ENCODE data around the gene FSD1.
"Not testable (repeated sequence)": the region's sequence is repeated elsewhere in the genome, so short reads cannot be mapped to it uniquely, and the experiment has no call there.

FSD1 gene

GRCh38 chr19:4284974-4285373, 19.4 kb upstream of the FSD1 start:
- DNase-seq (ENCODE audit: low spot score), result no peak

GRCh38 chr19:4286141-4286540, 18.3 kb upstream of the FSD1 start:
- not testable (repeated sequence) for DNase-seq (ENCODE audit: low spot score)

DNA sequence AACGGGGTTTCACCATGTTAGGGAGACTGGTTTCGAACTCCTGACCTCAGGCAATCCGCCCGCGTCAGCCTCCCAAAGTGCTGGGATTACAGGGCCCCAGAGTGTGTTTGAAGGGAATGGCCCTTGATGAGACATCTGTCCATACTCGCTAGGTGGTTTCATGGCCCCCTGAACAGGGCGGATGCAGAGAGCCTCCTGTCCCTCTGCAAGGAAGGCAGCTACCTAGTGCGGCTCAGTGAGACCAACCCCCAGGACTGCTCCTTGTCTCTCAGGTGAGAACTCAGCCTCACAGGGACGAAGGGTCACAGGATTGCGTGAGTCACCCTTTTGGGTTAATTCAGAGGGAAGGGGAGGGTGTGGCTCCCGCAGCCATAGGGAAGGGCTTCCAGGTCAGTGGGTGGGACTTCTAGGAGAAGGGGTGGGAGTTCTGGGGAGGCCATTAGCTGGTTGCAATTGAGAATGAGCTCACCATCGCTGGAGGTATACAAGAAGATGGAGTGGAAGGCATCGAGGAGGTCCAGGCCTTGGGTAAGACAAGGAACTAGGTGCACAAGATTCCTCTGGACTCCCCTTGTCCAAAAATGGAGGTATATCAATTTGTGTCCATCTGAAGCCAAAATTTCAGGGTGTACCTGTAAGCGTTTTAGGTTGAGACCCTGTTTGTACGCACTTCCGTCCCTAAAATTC, 16.2 kb upstream of the FSD1 start:
- DNase-seq (ENCODE audit: low spot score), result no peak

GRCh38 chr19:4291184-4291732, 13.1 kb upstream of the FSD1 start:
- no peak for DNase-seq (ENCODE audit: low spot score)

GRCh38 chr19:4292515-4292914, 11.9 kb upstream of the FSD1 start:
- no peak for DNase-seq (ENCODE audit: low spot score)

GRCh38 chr19:4294389-4294788, 10.0 kb upstream of the FSD1 start:
- DNase-seq (ENCODE audit: low spot score), result no peak

DNA sequence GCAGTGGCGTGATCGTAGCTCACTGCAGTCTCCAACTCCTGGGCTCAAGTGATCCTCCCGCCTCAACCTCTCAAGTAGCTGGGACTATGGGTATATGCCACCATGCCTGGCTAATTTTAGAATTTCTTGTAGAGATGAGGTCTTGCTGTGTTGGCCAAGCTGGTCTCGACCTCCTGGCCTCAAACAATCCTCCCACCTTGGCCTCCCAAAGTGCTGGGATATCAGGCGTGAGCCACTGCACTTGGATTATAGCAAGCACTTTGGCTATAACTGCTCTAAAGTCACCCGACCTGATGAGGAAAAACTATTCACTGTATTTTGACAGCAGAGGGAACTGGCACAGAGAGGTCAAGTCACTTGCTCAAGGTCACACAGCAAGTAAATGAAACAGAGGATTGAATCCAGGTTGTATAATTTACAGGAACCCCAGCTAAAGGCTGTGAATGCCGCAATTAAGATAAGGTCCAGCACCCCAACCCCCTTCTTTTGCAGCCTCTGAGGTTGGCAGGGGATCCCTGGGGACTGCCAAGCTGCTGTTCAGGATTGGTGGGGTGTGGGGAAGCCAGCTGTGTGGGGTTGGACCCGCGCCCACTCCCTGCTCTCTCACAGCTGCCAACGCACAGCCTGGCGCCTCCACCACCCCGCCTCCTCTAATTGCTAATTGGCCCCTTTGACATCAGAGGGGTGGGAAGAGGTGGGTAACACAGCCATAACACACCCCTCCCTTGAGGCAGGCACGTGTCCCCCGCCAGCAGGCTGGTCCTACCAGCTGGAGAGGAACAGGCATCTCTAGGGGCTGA, 8.2 kb upstream of the FSD1 start:
- no peak for DNase-seq (ENCODE audit: low spot score)

DNA sequence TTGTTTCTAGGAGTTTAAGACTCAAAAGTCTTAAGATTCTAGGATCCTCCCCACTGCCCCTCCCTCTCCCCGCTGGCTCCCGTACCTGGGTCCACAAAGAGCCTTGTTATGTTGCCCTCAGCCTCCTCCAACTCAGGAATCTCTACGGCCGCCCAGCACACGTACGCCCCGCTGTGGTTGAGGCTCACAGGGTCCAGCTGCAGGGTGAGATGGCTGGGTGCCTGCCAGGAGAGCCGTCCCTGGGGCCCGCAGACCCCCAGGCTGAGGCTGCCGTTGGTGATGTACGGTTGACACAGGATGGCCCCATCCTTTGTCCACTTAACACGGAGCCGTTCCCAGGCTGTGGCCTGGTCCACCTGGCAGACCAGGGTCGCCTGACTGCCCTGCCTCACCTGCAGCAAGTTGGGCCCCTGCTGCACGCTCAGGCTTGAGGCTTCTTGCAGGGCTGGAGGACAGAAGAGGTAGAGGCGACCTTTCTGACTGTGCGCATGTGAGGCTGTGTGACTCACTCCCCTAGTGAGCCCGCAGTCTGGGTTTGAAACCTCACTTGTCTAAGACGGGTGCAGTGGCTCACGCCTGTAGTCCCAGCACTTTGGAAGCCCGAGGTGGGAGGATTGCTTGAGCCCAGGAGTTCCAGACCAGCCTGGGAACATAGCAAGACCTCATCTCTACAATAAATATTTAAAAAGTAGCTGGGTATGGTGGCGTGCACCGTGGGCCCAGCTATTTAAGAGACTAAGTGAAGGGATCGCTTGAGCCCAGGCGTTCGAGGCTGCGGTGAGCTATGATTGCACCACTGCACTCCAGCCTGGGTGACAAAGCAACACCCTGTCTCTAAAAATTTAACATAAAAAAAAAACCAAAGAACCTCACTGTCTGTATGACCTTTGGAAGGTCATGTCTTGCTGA, 6.2 kb upstream of the FSD1 start:
- no peak for DNase-seq (ENCODE audit: low spot score)

GRCh38 chr19:4298810-4299550, 5.4 kb upstream of the FSD1 start:
- DNase-seq (ENCODE audit: low spot score), result no peak

GRCh38 chr19:4300589-4300988, 3.8 kb upstream of the FSD1 start:
- DNase-seq (ENCODE audit: low spot score), result no peak

DNA sequence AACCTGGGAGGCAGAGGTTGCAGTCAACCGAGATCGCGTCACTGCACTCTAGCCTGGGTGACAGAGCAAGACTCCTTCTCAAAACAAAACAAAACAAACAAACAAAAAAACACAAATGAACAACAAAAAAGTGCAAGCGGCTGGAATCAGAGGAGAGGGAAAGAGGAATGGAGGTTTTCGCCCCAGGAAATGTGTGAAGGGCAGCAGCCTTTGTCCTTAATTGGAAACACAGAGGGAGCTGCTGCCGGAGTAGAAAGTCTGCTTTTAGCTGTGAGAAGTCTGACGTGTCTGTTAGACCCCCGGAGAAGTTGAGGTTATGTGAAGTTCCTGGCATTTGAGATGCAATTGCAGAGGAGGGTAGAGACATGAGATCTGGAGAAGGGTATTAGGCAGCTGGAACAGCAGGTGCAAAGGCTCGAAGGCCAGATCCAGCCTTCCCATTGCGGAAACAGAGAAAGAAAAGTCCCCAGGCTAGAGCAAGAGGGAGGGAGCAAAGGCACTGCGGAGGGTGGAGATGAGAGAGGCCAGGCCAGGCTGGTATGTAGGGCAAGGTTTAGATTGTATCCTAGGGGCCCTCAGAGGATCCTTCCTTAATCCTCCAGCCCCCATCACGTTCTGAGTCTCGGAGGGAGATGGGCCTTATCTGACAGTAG, 2.7 kb upstream of the FSD1 start:
- no peak for DNase-seq (ENCODE audit: low spot score)

DNA sequence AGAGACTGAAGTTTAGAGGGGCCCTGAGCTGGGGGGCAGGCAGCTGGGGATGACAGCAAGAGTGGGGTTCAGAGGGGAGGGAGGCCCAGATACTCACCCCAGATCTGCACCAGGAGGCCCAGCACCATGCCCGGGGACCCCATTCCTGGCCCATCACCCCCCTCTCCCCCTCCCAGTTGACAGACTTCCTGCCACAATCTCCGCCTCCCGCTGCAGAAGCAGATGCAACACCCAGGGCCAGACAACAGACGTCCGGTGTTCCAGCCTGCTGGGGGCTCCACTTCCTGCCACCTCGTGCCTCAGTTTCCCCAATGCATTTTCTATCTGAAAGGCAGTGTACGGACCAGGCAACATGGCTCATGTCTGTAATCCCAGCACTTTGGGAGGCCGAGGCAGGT, 2.2 kb upstream of the FSD1 start, which contains the start of gene TMIGD2:
Gene TMIGD2, minus strand, starts transcription at position 147 of the 398 bp plus-strand sequence. Its CDS starts 4 bp downstream, at position 143.
- DNase-seq (ENCODE audit: low spot score), result no peak

GRCh38 chr19:4303819-4304537, 420 bp upstream of the FSD1 start:
- no peak for DNase-seq (ENCODE audit: low spot score)

DNA sequence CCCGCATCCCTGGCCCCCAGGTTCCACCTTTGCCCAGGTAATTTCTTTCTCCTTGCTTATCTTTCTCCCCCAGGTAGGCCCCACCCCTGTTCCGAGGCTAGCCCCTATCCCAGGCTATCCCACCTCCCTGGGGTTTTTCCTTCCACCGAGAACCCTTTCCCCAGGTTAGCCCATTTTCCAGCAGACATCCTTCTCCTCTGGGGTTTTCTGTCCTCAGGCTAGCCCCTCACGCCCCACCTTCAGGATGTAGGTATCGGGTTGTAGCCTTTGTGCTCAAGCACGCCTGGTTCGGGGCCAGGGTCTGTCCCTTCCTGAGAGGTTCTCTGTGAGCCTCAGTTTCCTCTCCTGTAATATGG, 837 bp downstream of the FSD1 start:
- DNase-seq (ENCODE audit: low spot score), result no peak

DNA sequence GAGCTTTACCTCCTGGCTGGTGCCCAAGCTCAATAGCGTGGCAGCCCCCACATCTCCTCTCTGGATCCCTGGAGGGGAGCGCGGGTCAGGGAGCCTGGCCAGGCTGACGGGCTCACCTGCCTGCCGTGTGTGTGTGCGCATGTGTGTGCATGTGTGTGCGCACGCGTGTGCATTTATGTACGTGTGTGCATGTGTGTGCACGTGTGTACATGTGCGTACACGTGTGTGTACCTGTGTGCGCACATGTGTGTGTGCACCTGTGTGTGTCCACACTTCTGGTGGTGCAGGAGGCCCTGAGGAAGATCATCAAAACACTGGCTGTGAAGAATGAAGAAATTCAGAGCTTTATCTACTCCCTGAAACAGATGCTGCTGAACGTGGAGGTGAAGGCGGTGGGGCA, 1.3 kb downstream of the FSD1 start:
- DNase-seq (ENCODE audit: low spot score), result no peak

DNA sequence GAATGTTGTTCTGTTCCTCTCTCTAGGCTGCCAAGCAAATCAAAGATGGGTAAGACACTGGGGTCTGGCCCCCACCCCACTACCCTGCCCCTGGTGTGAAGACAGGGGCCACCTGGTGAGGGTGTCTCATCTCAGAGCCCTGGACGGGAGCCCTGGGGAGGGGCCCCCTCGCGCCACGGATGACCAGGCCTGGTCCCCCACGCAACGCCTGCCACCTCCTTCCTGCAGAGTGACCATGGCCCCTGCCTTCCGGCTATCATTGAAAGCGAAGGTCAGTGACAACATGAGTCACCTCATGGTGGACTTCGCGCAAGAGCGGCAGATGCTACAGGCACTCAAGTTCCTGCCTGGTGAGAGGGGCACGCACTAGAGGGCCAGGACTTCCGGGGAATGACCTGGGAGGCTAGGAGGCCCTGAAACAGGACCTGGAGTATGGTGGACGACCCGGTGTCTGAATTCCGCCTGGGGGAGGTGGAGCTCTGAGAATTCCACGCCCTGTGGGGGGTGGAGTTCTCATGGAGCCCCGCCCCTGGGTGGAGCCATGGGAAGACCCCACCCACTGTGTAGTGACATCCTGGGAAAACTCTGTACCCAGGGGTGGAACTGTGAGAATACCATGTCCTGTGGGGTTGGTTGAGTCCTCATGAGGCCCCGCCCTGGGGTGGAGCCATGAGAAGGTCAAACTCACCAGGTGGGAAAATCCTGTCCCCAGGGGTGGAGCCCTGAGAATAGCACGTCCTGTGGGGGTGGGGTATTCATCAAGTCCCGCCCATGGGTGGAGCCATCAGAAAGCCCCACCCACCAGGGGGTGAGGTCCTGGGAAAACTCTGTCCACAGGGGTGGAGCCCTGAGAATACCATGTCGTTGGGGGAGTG, 6.1 kb downstream of the FSD1 start:
- peak; percentile 21 for DNase-seq (ENCODE audit: low spot score)

GRCh38 chr19:4313847-4314490, 9.6 kb downstream of the FSD1 start:
- DNase-seq (ENCODE audit: low spot score), result no peak

DNA sequence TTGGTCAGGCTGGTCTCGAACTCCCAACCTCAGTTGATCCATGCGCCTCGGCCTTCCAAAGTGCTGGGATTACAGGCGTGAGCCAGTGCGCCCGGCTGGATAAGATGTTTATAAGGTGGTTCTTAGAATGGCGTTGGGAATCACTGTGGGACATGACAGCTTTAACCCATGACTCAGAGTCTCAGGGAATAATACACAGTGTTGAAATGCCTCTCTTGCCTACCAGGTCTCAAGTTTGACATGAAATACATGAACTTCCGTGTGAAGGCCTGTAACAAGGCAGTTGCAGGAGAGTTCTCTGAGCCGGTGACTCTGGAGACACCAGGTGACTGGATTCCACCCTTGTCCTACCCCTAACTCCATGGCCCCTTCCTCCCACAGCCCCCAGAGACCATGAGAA, 12.6 kb downstream of the FSD1 start:
- no peak for DNase-seq (ENCODE audit: low spot score)

DNA sequence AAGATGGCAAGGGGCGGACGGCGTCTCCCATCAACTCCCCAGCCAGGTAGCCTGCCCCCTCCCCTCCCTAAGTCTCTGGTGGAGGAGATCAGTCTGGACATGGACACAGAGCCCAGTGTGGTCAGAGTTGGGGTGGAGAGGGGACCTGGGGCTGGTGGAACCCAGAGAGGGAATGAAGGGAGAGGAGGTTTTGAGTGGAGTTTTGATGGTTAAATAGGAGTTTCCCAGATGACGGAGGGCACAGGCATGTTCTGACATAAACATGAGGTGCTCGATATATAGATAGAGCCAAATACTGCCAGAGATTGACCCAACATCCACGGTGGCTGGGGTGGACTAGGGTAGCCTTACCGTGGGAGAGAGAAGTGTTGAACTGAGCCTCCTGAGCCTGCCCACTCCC, 14.1 kb downstream of the FSD1 start:
- no peak for DNase-seq (ENCODE audit: low spot score)

Data from RKO (cell line).